ENCODE results near the gene KANK4. TPM values are rescaled to one million over a fixed set of nuclear protein-coding genes. Genes with fewer than 3 reads are reported as not detected.
"Not testable (repeated sequence)": the region's sequence is repeated elsewhere in the genome, so short reads cannot be mapped to it uniquely, and the experiment has no call there.

KANK4 gene
- total RNA-seq, 2 donors from 2014 or later: 0.96 to 1.7 TPM

DNA sequence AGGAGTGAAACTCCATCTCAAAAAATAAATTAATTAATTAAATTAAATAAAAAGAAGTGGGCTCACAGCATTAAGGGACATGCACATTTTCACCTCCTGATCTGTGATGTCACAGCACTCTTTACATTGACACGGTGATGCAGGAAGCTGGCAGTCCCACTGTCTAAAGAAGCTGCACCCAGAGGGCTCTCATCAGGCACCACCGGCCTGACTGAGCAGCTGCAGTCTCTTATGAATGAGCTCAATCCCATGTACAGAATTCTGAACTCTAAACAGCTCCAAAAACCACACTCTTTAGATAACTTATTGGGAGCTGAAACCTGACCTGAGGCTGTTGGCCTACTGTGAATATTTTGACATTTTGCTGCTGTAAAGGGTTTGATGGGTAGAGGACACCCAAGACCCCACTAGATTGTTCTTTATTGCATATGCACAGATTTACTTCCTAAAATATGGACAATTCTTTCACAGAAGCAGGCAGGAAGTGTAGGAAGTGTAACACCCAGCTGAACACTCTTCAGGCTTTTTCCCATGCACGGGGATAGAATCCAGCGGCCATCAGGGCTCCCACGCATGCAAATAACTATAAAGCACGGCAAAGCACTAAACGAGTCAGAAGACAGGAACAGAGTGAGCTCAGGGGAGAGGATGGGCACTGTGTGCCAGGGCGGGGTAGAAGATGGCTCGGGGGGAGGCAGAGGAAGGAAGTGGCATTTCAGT is 78.4 kb downstream of the KANK4 start:
- TF ChIP-seq, protein P1, sequence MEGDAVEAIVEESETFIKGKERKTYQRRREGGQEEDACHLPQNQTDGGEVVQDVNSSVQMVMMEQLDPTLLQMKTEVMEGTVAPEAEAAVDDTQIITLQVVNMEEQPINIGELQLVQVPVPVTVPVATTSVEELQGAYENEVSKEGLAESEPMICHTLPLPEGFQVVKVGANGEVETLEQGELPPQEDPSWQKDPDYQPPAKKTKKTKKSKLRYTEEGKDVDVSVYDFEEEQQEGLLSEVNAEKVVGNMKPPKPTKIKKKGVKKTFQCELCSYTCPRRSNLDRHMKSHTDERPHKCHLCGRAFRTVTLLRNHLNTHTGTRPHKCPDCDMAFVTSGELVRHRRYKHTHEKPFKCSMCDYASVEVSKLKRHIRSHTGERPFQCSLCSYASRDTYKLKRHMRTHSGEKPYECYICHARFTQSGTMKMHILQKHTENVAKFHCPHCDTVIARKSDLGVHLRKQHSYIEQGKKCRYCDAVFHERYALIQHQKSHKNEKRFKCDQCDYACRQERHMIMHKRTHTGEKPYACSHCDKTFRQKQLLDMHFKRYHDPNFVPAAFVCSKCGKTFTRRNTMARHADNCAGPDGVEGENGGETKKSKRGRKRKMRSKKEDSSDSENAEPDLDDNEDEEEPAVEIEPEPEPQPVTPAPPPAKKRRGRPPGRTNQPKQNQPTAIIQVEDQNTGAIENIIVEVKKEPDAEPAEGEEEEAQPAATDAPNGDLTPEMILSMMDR (IDR thresholded peaks at IDR 0.05): no peak
- intact Hi-C loops (cut with DNase I): no loop called here
- no peak for DNase-seq
- no peaks in the 10 kb centered on the region for H3K36me3 ChIP-seq
- no peak overlapping the region for H3K9ac ChIP-seq (ENCODE audit: low read depth in 2 of 2, low read length in 2 of 2)
- H3K27me3 ChIP-seq: no peaks in the 10 kb centered on the region
- no peaks in the 10 kb centered on the region for H3K4me1 ChIP-seq
- no peak overlapping the region for H3K4me3 ChIP-seq
- H3K27ac ChIP-seq: no peak overlapping the region
- H3K9me3 ChIP-seq: no peaks in the 10 kb centered on the region

DNA sequence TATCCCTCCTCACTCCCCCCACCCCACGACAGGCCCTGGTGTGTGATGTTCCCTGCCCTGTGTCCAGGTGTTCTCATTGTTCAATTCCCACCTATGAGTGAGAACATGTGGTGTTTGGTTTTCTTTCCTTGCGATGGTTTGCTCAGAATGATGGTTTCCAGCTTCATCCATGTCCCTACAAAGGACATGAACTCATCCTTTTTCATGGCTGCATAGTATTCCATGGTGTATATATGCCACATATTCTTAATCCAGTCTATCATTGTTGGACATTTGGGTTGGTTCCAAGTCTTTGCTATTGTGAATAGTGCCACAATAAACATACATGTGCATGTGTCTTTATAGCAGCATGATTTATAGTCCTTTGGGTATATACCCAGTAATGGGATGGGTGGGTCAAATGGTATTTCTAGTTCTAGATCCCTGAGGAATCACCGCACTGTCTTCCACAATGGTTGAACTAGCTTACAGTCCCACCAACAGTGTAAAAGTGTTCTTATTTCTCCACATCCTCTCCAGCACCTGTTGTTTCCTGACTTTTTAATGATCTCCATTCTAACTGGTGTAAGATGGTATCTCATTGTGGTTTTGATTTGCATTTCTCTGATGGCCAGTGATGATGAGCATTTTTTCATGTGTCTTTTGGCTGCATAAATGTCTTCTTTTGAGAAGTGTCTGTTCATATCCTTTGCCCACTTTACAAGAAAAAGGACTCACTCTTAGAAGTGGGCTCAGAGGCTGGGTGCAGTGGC is 79.4 kb downstream of the KANK4 start:
- H3K4me1 ChIP-seq; H3K27me3 ChIP-seq; H3K27ac ChIP-seq; H3K9ac ChIP-seq (ENCODE audit: low read depth in 2 of 2, low read length in 2 of 2); H3K4me3 ChIP-seq; DNase-seq; intact Hi-C loops (cut with DNase I); H3K36me3 ChIP-seq; H3K9me3 ChIP-seq: not testable (repeated sequence)

DNA sequence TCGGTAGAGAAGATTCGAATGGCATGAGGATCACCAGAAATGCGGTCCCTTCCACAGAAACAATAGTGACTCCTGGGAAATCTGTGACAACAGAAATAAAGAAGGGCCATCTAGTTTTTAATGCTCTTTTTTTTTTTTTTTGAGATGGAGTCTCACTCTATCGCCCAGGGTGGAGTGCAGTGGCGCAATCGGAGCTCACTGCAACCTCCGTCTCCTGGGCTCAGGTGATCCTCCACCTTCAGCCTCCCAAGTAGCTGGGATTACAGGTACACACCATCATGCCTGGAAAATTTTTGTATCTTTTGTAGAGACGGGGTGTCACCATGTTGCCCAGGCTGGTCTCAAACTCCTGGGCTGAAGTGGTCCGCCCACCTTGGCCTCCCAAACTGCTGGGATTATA is 80.7 kb downstream of the KANK4 start:
- Histone ChIP-seq H3K27ac (no peak overlapping the region), H3K9me3 (no peaks in the 10 kb centered on the region), H3K9ac (ENCODE audit: low read depth in 2 of 2, low read length in 2 of 2) (no peak overlapping the region), H3K4me3 (no peak overlapping the region), H3K36me3 (no peaks in the 10 kb centered on the region), H3K27me3 (no peaks in the 10 kb centered on the region), H3K4me1 (no peaks in the 10 kb centered on the region)
- intact Hi-C loops (cut with DNase I): no loop called here
- TF ChIP-seq, protein P1 (IDR thresholded peaks at IDR 0.05): no peak
- no peak for DNase-seq

DNA sequence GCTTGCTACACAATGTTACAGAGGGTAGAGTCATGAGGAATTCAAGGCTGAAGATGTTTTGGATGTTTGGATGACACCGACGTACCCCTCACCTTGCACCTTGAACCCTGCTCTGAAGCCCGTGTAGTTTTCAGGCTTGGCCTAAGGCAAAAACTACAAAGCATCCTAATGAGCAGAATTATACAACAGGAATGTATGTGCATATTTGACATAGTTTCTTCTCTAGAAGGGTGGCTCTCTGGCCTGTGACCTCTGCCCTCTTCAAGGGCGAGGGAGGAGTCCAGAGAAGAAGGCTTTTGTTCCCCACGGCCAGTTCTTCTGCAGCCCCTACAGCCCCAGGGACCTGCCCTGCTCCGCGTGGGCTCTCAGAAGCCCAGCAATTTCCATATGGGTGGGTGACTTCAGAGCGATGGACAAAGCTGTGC is 81.3 kb downstream of the KANK4 start:
- no peak overlapping the region for H3K9ac ChIP-seq (ENCODE audit: low read depth in 2 of 2, low read length in 2 of 2)
- no peaks in the 10 kb centered on the region for H3K9me3 ChIP-seq
- H3K27me3 ChIP-seq: no peaks in the 10 kb centered on the region
- H3K4me1 ChIP-seq: no peaks in the 10 kb centered on the region
- TF ChIP-seq, protein P1 (IDR thresholded peaks at IDR 0.05): no peak
- no peak for DNase-seq
- no peak overlapping the region for H3K4me3 ChIP-seq
- intact Hi-C loops (cut with DNase I): no loop called here
- no peaks in the 10 kb centered on the region for H3K36me3 ChIP-seq
- H3K27ac ChIP-seq: no peak overlapping the region

DNA sequence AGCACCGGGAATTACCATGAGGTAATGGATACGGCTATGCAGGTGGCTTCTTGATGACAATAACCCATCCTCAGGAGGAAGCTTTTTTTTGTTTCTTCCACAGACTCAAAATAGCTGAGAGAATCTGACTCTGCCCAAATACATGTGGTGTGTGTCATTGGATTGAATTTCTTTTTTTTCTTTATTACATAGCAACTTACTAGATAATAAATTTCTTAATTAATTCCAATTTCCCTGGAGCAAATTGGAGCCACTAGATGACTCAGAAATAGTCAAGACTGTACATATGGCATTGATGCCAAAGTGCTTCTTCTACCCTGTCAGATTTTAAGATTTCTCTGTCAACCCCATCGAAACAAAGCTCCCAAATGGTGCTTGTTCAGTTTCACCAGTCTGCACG is 81.9 kb downstream of the KANK4 start:
- Histone ChIP-seq H3K27ac (no peak overlapping the region), H3K9ac (ENCODE audit: low read depth in 2 of 2, low read length in 2 of 2) (no peak overlapping the region), H3K27me3 (no peaks in the 10 kb centered on the region), H3K4me3 (no peak overlapping the region), H3K4me1 (no peaks in the 10 kb centered on the region), H3K9me3 (no peaks in the 10 kb centered on the region), H3K36me3 (no peaks in the 10 kb centered on the region)
- intact Hi-C loops (cut with DNase I): no loop called here
- TF ChIP-seq, protein P1 (IDR thresholded peaks at IDR 0.05): no peak
- DNase-seq: no peak

DNA sequence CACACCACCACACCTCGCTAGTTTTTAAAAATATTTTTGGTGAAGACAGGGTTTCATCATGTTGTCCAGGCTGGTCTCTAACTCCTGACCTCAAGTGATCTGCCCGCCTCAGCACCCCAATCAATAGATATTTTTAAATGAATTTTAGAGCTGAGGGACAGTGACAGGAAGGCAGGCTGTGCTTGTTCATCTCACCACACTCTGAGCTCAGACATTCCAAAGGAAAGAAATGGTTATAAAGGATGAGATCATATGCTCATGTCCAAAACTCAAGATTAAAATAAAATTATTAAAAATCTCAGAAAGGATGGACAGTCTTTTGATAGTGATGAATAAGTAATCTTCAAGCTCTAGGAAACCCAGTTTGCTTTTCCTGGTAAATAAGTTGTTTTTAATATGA is 83.7 kb downstream of the KANK4 start:
- DNase-seq: no peak
- H3K36me3 ChIP-seq: no peaks in the 10 kb centered on the region
- intact Hi-C loops (cut with DNase I): no loop called here
- no peaks in the 10 kb centered on the region for H3K27me3 ChIP-seq
- H3K27ac ChIP-seq: no peak overlapping the region
- no peaks in the 10 kb centered on the region for H3K9me3 ChIP-seq
- no peak overlapping the region for H3K9ac ChIP-seq (ENCODE audit: low read depth in 2 of 2, low read length in 2 of 2)
- H3K4me3 ChIP-seq: no peak overlapping the region
- H3K4me1 ChIP-seq: no peaks in the 10 kb centered on the region
- TF ChIP-seq, protein P1 (IDR thresholded peaks at IDR 0.05): no peak
